DMS114 treated with DMSO at 0.1 percent for 48 hours (cell line): Measurements from ENCODE around the gene BICRAL.
"Not testable (repeated sequence)": the region's sequence is repeated elsewhere in the genome, so short reads cannot be mapped to it uniquely, and the experiment has no call there.

Experiments used
- DNase-seq: peaks from one replicate; lab custom pipeline; 2025; ENCODE audit not compliant: unreplicated experiment; lab: John Stamatoyannopoulos, UW

Gene BICRAL

GRCh38 chr6:42831237-42831636 is 49.4 kb downstream of the BICRAL start:
- DNase-seq: no peak

GRCh38 chr6:42834056-42834455 is 52.2 kb downstream of the BICRAL start:
- DNase-seq: no peak

DNA sequence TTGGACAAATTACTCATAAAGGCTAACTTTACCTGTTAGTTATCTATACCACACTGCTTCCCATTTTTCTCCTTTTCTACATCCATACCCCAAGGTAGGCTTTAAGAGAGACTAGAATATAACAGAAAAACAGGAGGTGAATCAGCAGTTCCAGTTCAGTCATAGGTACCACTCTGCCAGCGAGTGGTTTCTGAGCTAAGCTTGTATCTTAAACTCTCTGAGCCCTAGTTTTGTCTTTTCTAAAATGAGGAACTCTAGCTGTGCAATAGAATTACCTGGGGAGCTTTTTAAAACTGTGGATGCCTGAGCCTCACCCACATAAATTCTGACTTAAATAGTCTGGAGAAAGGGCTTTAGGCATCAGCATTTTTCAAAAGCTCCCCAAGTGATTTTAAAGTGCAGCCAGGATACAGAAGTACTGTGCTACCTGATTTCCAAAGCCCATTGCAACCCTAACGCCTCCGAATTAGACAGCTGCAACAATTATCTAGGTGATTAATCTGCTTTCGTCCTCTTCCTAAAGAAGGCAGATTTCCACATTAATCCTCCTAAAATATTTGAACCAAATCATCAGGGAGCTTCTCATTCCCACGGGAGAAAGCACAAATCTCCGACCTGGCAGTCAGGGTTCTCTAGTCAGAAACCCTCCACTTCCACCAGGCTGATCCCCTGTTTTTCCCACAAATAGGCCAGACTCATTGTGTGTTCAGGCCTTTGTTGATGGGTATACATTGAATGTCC is 60.2 kb downstream of the BICRAL start:
- DNase-seq: no peak

GRCh38 chr6:42845327-42845694 is 63.5 kb downstream of the BICRAL start:
- DNase-seq: no peak

DNA sequence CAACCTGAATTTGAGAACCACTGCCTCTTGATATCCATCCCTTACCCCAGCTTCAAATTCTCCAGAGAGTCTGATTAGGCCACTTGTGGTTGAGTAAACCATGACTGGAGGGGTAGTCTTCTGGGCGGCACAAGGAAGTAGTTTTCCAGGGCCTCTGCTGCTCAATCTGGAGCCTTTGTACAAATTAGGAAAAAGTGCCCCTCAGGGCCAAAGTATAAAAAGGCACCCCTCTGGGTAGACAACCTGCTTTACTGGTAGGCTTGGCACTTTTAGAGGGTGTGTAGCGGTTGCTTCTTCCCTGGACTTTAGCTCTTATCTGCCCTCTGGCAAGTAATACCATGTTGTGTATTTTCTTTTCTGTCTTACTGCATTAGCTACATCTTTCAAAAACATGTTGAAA is 64.7 kb downstream of the BICRAL start:
- DNase-seq: no peak

- DNase-seq: no peak
Observed at GRCh38 chr6:42848700-42849099, 66.8 kb downstream of the BICRAL start.

- DNase-seq: no peak
Observed at GRCh38 chr6:42851599-42851998, 69.7 kb downstream of the BICRAL start.

DNA sequence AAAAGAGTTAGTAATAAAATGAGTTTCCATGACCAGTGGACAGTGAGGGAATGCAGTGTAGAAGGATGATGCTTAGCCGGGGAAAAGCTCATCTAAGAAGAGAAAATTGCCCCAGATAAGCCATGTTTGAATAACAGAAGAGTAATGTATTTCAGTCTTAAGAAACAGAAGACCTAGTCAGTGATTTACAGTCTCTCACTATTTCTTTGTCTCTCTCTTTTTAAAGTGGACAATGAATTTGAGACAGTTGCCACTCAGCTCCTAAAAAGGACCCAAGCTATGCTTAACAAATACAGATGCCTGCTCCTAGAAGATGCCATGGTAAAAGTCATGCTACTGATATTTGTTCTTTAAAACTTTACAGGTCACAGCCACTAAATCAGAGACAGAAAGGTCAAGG is 78.2 kb downstream of the BICRAL start:
- DNase-seq: no peak

- DNase-seq: no peak
Observed at GRCh38 chr6:42860481-42860880, 78.6 kb downstream of the BICRAL start.

GRCh38 chr6:42864602-42865001 is 82.8 kb downstream of the BICRAL start:
- no peak for DNase-seq

DNA sequence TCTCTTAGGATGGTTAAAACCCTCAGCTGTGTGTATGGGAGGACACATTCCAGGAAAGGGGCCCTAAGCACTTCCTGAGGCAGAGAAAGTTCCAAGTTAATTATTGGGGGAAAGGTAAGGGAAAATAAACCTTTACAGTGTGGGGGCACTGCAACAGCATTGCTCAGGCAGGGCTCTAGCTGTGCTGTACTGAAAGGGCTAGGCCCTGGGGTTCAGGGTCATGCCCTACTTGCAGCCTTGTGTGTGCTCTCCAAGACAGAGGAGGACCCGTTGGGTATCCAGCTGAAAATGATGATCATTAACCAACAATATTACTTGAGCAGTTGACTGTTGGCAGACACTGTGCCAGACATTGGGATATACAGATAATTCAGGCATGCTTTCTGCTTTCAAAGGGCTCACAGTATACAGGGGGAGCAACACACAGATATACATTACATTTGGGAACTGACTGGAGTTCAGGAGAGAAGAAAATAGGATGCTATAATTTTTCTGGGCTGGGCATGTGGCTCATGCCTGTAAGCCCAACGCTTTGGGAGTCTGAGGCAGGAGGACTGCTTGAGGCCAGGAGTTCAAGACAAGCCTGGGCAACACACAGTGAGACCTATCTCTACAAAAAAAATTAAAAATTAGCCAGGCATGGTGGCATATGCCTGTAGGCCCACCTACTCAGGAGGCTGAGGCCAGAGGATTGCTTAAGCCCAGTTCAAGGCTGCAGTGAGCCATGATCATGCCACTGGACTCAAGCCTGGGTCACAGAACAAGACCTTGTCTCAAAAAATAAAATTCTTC is 88.5 kb downstream of the BICRAL start:
- DNase-seq: no peak

DNA sequence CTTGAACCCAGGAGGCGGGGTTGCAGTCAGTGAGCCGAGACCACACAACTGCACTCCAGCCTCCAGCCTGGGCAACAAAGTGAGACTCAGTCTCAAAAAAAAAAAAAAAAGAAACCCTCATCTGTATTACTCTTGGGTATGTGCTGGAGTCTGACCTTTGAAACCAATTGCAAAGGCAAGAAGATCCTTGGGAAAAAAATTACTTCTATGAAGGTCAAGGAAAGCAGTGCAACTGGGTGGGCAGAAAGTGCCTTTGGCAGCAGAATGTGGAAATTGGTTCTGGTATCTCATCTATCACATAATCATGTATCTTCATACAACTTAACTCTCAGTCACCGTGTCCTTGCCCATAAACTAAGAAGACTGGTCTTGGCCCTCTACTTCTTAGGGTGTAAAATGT is 89.9 kb downstream of the BICRAL start:
- DNase-seq: no peak

DNA sequence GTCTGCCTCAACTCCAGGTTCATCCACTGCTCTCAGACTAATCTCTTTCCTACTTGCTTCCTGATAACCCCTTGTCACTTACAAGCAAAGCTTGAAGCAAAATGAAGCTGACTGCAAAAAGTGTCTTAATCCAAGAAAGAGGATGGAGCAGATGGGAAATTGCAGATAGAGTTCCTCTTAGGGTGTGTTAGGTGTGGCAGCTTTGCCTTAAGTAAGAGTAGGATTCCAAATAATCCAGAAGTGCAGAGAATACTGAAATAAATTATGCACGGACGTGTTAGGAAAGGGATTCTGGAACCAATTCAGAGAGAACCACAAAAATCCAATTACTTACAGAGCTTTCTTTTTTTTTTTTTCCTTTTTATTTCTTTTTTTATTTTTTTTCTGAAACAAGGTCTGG is 91.5 kb downstream of the BICRAL start:
- DNase-seq: no peak

DNA sequence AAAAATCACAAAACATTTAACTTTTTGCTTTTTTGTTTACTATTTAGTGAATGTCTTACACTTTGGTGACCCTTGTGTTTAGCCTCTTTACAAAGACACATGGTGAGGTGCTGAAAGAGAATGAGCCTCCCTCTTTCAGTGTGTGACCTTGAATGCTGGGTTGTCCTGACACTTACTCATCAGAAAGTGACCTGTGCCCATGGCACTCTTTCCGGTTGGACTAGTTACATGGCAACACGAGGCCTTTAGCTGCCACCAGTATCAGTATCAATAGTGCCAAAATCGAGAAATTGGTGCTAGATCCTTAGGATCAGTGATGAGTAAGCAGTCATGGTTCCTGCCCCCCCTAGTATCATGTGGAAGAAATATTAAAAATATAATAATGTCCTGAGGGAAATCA is 95.8 kb downstream of the BICRAL start:
- DNase-seq: no peak

DNA sequence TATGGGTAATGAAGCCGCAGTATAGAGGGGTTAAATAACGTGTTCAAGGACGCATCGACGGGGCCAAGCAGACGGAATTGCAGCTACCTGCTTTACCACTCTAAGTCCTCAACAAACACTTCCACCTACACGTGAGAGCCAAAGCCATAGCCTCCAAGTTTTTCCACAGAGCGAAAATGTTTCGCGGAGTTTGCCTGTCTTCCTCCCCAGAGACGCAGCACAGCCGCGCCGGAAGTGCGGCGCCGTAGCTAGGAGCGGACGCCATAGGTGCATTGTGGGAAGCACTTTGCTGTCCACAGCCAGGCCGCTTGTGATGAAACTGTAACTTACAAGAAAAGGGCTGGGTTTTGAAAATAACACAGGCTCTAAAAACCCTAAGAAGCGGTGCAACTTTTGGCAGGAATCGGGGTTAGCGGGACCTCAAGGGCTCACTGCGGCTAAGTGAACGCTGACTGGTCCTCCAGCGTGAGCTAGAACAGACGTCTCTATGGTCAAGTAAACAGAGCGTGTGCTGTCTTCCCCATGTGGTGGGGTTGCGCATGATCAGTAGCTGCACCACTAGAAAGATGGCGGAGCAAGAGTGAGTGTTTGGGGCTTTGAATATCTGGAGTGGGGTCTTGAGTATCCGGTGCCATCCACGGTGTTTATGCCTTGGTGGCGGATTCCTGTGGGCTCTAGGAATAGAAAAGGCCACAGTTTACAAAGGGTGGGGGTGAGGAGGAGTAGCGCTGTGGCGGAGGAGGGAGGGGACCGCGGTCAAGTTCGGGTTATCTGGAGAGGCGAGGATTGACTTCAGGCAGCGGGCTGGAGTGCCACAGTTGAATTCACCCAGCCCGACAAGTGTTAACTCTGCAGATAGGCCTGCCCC is 97.8 kb downstream of the BICRAL start, which contains the start of gene RPL7L1:
TSS of gene RPL7L1 (plus strand) at position 245 of the 868 bp plus-strand sequence. CDS start at position 540, 295 bp downstream.
- peak; percentile 95 for DNase-seq

- DNase-seq: not testable (repeated sequence)
Observed at GRCh38 chr6:42880240-42880817, 98.5 kb downstream of the BICRAL start.

DNA sequence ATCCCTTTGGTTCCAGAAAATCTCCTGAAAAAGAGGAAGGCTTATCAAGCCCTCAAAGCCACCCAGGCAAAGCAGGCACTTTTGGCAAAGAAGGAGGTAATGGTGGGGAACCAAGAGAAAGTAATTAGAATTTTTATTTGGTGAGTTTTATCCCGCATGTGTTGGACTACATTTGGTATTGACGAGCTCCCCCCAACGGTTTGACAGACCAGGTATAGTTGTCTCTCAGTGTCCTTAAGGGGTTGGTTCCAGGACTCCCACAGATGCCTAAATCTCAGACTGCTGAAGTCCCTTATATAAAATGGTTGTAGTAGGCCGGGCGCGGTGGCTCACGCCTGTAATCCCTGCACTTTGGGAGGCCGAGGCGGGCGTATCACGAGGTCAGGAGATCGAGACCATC is 99.0 kb downstream of the BICRAL start:
- not testable (repeated sequence) for DNase-seq

GRCh38 chr6:42885702-42886101 is 103.8 kb downstream of the BICRAL start:
- DNase-seq: no peak

DNA sequence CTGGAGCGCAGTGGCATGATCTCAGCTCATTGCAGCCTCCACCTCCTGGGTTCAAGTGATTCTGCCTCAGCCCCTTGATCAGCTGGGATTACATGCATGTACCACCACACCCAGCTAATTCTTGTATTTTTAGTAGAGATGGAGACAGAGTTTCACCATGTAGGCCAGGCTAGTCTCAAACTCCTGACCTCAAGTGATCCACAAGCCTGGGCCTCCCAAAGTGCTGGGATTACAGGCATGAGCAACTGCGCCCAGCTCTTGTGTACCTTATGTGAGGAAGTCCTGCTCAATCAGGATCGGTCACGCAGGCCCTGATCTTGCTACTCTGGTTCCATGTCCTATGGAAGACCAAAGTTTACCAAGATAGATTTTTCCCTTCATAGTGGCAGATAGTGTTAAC is 106.3 kb downstream of the BICRAL start:
- DNase-seq: not testable (repeated sequence)

DNA sequence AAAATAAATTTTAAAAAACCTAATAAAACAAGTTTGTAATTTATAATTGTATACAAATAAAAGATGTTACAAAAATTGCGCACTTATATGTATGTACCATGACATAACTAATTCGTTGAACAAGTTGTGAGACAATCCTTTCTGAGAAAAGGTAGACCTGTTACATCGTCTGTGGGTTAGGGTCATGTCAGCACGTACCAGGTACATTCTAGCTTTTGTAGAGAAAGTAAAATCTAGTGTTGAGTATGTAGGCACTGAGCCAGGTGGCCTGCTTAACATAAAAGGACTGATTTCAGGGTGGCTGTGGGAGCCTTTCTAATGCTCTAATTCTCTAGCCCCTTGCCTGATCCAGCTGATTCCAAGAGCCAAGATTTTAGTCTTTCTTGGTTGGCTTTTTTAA is 108.0 kb downstream of the BICRAL start:
- peak; percentile 60 for DNase-seq
